K562 (cell line): ENCODE results near the gene FASN. TPM values are rescaled to one million over a fixed set of nuclear protein-coding genes. Genes with fewer than 3 reads are reported as not detected.
A peak's percentile ranks its signal among the peaks of the same experiment; 100 is the strongest.

Source experiments
- BHLHE40 ChIP-seq: IDR thresholded peaks from 2 replicates; pipeline ENCODE4 v1.6.1; 2011; ENCODE audit warnings: low read length, improper control_type of control experiment
- CCNT2 ChIP-seq: IDR thresholded peaks from 2 replicates; pipeline ENCODE4 v1.6.1; 2011; ENCODE audit warnings: borderline replicate concordance, low read depth, mild to moderate bottlenecking, moderate library complexity, mixed read lengths, low read length; ENCODE audit not compliant: insufficient read length; ENCODE audit errors: extremely low read depth
- CHD2 ChIP-seq: IDR thresholded peaks from 2 replicates; pipeline ENCODE4 v1.6.1; 2011; ENCODE audit warnings: low read depth, low read length
- CREB1 ChIP-seq, 2 experiments: sonication (generic) in 1 of 2; formaldehyde crosslinking in 1 of 2; IDR thresholded peaks; 2 replicates each; pipeline versions ENCODE4 v1.6.1 to v1.8.0; 2012 to 2022; ENCODE audit warnings: inconsistent platforms in 1 of 2, mild to moderate bottlenecking in 1 of 2, missing genetic modification reagents in 1 of 2, moderate library complexity in 1 of 2
- CTBP1 ChIP-seq: fragments of 450-650 bp; IDR thresholded peaks from 2 replicates; pipeline ENCODE4 v1.6.1; 2016; ENCODE audit warnings: borderline replicate concordance
- ELF1 ChIP-seq: fragments of 200-800 bp; sonication (Bioruptor generic); IDR thresholded peaks from 2 replicates; pipeline ENCODE4 v1.6.1; 2016; ENCODE audit warnings: missing genetic modification characterization, missing compliant biosample characterization
- EP300 ChIP-seq: IDR thresholded peaks from 2 replicates; pipeline ENCODE4 v1.6.1; 2012; ENCODE audit warnings: low read length, improper control_type of control experiment
- KLF6 ChIP-seq: fragments of 250-450 bp; sonication (Bioruptor Pico); IDR thresholded peaks from 2 replicates; pipeline ENCODE4 v1.4.0; 2020; ENCODE audit warnings: mild to moderate bottlenecking, moderate library complexity, borderline replicate concordance
- MAFG ChIP-seq: fragments of 450-650 bp; conservative IDR thresholded peaks from 2 replicates; pipeline ENCODE4 v1.6.1; 2016; ENCODE audit warnings: missing genetic modification characterization, missing compliant biosample characterization
- PRDM10 ChIP-seq: fragments of 450-650 bp; IDR thresholded peaks from 2 replicates; pipeline ENCODE4 v1.6.1; 2018; ENCODE audit not compliant: partially characterized antibody
- RBFOX2 ChIP-seq: fragments of 200-400 bp; formaldehyde crosslinking; IDR thresholded peaks from 2 replicates; pipeline ENCODE4 v1.6.1; 2017; ENCODE audit warnings: low read depth, mild to moderate bottlenecking, low read length, moderate library complexity
- SAFB ChIP-seq: fragments of 200-400 bp; formaldehyde crosslinking; IDR thresholded peaks from 2 replicates; pipeline ENCODE4 v1.6.1; 2017; ENCODE audit warnings: low read depth, low read length, borderline replicate concordance
- SMAD3 ChIP-seq: fragments of 450-650 bp; formaldehyde crosslinking; conservative IDR thresholded peaks from 2 replicates; pipeline ENCODE4 v1.4.0; 2020; ENCODE audit warnings: mild to moderate bottlenecking
- SRF ChIP-seq, 2 experiments: fragments of 250-450, 450-650 bp in 1 of 2; sonication (Bioruptor Pico) in 1 of 2; sonication (generic) in 1 of 2; formaldehyde crosslinking; IDR thresholded peaks; 2 replicates each; pipeline versions ENCODE4 v1.5.0 to v1.5.1; 2020 to 2022; ENCODE audit warnings: mild to moderate bottlenecking in 1 of 2, missing genetic modification reagents in 1 of 2
- ZBTB17 ChIP-seq: fragments of 450-650 bp; formaldehyde crosslinking; IDR thresholded peaks from 2 replicates; pipeline ENCODE4 v1.4.0; 2020; ENCODE audit warnings: mild to moderate bottlenecking
- ZKSCAN1 ChIP-seq: fragments of 150-350 bp; IDR thresholded peaks from 2 replicates; pipeline ENCODE4 v1.6.1; 2016; ENCODE audit warnings: low read depth, low read length
- ZNF584 ChIP-seq: fragments of 200-800 bp; sonication (Bioruptor generic); IDR thresholded peaks from 2 replicates; pipeline ENCODE4 v1.6.1; 2016; ENCODE audit warnings: low read depth, mild to moderate bottlenecking, missing genetic modification characterization, missing compliant biosample characterization
- polyA plus RNA-seq, 8 experiments: library from polyadenylated mRNA; depleted of rRNA in 4 of 8; stranded (reverse) in 5 of 8; unstranded in 3 of 8; fragments of >200 nt; fragmentation: Nextera tagmentation in 2 of 8; fragmentation: Illumina TruSeq in 1 of 8; extraction: Ambion mirVana in 2 of 8; extraction: Trizol in 1 of 8; gene quantifications; 2 replicates each; pipeline versions ENCODE4 v1.2.1 to v1.2.3, GENCODE V29; 2011 to 2014; ENCODE audit warnings: inconsistent platforms in 1 of 8, missing spikeins in 1 of 8
- total RNA-seq, 7 experiments: library from RNA; depleted of rRNA in 6 of 7; stranded (reverse); fragments of >200 nt in 6 of 7; fragmentation: Illumina TruSeq in 2 of 7; extraction: Trizol in 2 of 7; gene quantifications; 2 replicates each; pipeline versions ENCODE4 v1.2.1 to v1.2.3, GENCODE V29; 2011 to 2021; ENCODE audit warnings: low replicate concordance in 1 of 7
- TF ChIP-seq, protein P1 (sequence below): fragments of 250-450 bp; sonication (Bioruptor Pico); IDR thresholded peaks from 2 replicates; pipeline ENCODE4 v1.5.0; 2021
- TF ChIP-seq, protein P2 (sequence below): fragments of 450-650 bp; formaldehyde crosslinking; IDR thresholded peaks from 2 replicates; pipeline ENCODE4 v1.4.0; 2020; ENCODE audit warnings: mild to moderate bottlenecking, moderate library complexity
- TF ChIP-seq, protein P3 (sequence below): sonication (generic); formaldehyde crosslinking; IDR thresholded peaks from 2 replicates; pipeline ENCODE4 v1.8.1; 2022; ENCODE audit warnings: missing genetic modification reagents

Gene FASN
- total and polyA plus RNA-seq, 9 of the 15 experiments (the other 6 are each of a cell fraction or from before 2014, with no cell fraction given) = 0.15 to 663 (median 49.9) TPM

- TF ChIP-seq, protein P1, sequence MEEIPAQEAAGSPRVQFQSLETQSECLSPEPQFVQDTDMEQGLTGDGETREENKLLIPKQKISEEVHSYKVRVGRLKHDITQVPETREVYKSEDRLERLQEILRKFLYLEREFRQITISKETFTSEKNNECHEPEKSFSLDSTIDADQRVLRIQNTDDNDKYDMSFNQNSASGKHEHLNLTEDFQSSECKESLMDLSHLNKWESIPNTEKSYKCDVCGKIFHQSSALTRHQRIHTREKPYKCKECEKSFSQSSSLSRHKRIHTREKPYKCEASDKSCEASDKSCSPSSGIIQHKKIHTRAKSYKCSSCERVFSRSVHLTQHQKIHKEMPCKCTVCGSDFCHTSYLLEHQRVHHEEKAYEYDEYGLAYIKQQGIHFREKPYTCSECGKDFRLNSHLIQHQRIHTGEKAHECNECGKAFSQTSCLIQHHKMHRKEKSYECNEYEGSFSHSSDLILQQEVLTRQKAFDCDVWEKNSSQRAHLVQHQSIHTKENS (CRISPR knock-in tag) = no peak
- TF ChIP-seq ELF1 = peak; percentile 36; the same call in 1 of the 2 replicates
- 0 out of 2 replicates have a peak, but pooled peaks have one; percentile 41 for TF ChIP-seq KLF6 (CRISPR knock-in tag)
- no peak for TF ChIP-seq MAFG (tag)
- 0 out of 2 replicates have a peak, but pooled peaks have one; percentile 20 for TF ChIP-seq BHLHE40
- no peak for TF ChIP-seq PRDM10
- 0 out of 2 replicates have a peak, but pooled peaks have one; percentile 67 for TF ChIP-seq ZBTB17 (CRISPR knock-in tag)
- peak; percentile 75 for TF ChIP-seq RBFOX2
- TF ChIP-seq CREB1 (IDR thresholded peaks at IDR 0.05) = peak; percentile 45; the same call in 1 of the 2 replicates
- TF ChIP-seq CREB1 (CRISPR knock-in tag; IDR thresholded peaks at IDR 0.05) = peak; percentile 75
- TF ChIP-seq CHD2 = peak; percentile 5; the same call in 1 of the 2 replicates
- peak; percentile 91 for TF ChIP-seq CTBP1
- TF ChIP-seq, protein P2, sequence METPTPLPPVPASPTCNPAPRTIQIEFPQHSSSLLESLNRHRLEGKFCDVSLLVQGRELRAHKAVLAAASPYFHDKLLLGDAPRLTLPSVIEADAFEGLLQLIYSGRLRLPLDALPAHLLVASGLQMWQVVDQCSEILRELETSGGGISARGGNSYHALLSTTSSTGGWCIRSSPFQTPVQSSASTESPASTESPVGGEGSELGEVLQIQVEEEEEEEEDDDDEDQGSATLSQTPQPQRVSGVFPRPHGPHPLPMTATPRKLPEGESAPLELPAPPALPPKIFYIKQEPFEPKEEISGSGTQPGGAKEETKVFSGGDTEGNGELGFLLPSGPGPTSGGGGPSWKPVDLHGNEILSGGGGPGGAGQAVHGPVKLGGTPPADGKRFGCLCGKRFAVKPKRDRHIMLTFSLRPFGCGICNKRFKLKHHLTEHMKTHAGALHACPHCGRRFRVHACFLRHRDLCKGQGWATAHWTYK (CRISPR knock-in tag) = peak; percentile 88
- 0 out of 2 replicates have a peak, but pooled peaks have one; percentile 65 for TF ChIP-seq SMAD3 (CRISPR knock-in tag)
- TF ChIP-seq SRF (CRISPR knock-in tag; IDR thresholded peaks at IDR 0.05) = 0 out of 4 replicates have a peak, but pooled peaks of 1 of the 2 experiments have one; percentile 35
- 0 out of 2 replicates have a peak, but pooled peaks have one; percentile 31 for TF ChIP-seq EP300
- TF ChIP-seq, protein P3, sequence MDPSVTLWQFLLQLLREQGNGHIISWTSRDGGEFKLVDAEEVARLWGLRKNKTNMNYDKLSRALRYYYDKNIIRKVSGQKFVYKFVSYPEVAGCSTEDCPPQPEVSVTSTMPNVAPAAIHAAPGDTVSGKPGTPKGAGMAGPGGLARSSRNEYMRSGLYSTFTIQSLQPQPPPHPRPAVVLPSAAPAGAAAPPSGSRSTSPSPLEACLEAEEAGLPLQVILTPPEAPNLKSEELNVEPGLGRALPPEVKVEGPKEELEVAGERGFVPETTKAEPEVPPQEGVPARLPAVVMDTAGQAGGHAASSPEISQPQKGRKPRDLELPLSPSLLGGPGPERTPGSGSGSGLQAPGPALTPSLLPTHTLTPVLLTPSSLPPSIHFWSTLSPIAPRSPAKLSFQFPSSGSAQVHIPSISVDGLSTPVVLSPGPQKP (CRISPR knock-in tag) = no peak
- TF ChIP-seq ZKSCAN1 = peak; percentile 66; the same call in 1 of the 2 replicates
- no peak for TF ChIP-seq ZNF584 (CRISPR knock-in tag)
- peak; percentile 66 for TF ChIP-seq CCNT2
- TF ChIP-seq SAFB = peak; percentile 61
These were observed 32.3 kb downstream of the FASN start, which contains the start of gene DUS1L (continued) for GRCh38 chr17:82065638-82066303.
